GM18502 (cell line): Measurements from ENCODE around the gene IL18R1.

Source experiments
- ATAC-seq: cut with Tn5 transposase; IDR thresholded peaks from one replicate; pipeline ENCODE4 v1.9.1; 2021; ENCODE audit warnings: mild to moderate bottlenecking; ENCODE audit not compliant: unreplicated experiment, poor library complexity

The IL18R1 gene

GRCh38 chr2:102342888-102343287 is 12.7 kb upstream of the IL18R1 start:
- no peak for ATAC-seq

- ATAC-seq = no peak
Observed at GRCh38 chr2:102344397-102344796, 11.2 kb upstream of the IL18R1 start.

DNA sequence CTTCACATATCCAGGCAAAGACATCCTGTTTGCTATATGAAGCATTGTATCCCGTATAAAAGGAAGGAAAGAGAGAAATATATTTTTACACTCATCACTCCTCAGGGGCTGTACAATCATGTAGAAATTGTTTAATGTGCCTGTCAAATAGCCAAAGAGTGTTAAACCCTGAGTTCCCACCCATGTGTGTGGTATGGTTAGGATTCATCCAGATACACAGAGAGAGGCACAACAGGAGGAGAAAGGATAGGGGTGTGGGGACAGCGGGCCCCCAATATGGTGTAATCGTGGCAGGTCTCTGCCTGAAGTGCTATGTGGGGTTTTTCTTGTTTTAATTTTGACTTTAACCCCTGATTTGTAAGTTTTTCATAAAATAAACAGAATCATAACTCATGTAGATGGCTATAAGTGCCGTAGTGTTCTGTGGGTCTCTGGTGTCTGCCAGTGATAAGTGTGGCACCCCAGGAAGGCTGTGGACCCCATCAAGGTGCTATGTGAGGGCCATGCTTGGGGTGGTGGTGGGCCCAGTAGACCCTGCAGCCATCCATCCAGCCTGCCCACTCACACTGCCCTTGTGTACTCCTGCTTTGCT is 10.2 kb upstream of the IL18R1 start:
- ATAC-seq = no peak

- no peak for ATAC-seq
Observed at GRCh38 chr2:102346381-102347130, 9.0 kb upstream of the IL18R1 start.

GRCh38 chr2:102350137-102350793 is 5.3 kb upstream of the IL18R1 start:
- no peak for ATAC-seq

DNA sequence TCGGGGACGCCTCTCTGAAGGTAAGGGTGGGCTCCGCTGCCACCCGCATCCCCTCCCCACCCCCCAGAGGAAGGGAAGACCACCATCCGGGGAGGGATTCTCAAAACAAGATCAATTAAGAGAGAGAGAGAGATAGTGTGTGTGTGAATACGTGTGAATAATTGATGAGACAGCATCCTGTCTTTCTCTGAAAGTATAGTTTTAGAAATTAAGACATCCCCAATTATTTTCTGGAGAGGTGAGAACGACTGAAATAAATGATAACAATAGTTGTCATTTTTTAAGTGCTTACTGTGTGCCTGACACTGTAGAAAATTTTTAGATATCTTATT is 751 bp downstream of the IL18R1 start:
- ATAC-seq = peak; percentile 10

DNA sequence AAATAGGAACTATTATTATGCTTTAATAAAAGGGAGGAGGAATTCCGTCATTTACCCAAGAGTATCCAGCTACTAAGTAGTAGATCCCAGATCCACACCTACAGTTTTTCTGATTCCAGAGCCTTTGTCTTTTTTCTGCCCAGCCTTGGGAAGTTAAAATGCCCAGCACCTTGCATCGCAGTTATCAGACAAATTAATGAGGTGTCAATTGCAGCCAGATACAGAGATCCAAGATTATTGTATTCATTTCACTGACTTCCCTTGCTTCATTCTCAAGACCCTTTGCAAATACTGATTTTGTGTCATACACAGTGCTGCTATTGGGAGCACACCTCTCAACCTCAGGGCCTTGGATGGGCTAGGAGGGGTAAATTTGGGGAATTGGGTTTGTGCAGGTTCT is 1.1 kb downstream of the IL18R1 start:
- ATAC-seq = no peak

DNA sequence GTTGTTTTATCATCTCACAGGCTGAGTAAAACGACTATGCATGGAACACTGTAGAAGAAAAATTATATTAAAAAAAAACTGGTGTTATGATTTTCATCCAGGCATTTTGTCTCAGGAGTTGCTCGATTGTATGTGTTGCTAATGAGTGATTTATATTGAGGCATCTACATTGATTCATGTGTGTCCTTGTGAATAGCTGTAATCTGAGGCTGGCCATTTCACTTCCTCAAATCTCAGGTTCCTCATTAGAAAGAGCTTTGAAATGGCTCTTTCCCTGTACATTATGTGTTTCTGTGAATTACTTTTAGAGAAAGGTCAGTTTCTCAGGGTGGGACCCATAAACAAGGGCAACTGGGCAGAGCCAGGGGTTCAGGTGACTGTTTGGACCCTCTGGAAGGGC is 2.3 kb downstream of the IL18R1 start:
- ATAC-seq = peak; percentile 35

GRCh38 chr2:102358496-102358895 is 2.9 kb downstream of the IL18R1 start:
- no peak for ATAC-seq

DNA sequence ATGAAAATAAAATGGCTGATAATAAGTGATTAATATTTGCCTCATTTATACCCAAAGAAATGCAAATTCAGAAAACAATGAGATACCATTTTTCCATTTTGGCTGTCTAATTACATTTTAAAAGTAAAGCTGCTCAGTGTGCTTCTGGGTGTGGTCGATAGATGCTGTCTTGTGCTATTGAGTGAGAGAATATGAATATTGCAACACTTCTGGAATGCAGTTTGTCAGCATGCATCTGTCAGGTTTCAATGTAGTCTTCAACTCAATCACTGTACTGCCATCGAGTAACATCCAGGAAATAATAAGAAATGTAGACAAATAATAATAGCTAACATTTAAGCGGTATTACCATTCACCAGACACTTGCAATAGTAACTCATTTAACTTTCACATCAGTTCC is 3.9 kb downstream of the IL18R1 start:
- ATAC-seq = no peak

DNA sequence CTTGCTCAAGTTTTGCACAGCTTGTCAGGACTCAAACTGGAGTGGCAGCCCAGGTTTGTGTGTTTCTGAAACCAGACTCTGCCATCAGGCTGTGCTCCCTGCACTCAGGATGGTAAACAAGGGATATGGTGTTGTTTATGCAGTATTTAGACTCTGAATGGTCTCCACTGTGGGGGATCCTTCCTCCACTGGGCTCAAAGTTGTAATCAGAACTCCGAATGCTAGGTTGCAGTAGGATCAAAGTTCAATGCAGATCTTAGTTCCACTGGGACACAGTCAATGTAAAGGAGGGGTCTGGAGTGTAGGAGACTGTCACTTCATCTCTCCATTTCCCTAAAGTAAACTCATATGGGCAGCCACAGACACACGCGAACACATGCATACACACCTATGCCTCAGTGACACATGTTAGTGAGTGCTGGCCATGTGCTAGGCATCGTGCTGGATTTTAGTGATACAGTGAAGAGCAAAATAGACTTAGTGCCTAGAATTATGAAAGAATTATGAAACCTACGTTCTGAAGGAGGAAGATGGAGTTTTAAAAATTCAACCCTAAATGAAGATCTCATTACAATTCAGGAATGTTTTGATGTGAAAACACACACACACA is 6.1 kb downstream of the IL18R1 start:
- no peak for ATAC-seq

- no peak for ATAC-seq
Observed at GRCh38 chr2:102365763-102366162, 10.2 kb downstream of the IL18R1 start.

DNA sequence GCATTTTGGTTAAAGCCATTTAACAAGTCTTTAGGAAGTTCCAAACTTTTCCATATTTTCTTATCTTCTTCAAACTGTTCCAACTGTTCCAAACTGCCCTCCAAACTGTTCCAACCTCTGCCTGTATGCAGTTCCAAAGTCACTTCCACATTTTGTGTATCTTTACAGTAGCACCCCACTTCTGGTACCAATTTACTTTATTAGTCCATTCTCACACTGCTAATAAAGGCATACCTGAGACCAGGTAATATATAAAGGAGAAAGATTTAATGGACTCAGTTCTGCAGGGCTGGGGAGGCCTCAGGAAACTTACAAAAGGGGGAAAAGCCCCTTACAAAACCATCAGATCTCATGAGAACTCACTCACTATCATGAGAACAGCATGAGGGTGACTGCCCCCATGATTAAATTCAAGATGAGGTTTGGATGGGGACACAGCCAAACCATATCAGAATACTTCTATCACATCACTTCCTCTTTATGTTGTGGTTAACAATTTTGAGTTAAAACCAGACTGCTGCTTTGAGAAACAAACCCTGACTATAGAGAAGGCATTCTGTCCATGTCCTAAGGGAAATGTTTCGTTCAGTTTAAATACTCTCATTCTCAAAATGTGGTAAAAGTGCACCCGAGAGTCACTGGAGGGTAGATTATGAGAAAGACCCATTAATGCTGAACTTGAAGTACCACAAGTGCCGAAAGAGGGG is 11.0 kb downstream of the IL18R1 start:
- peak; percentile 81 for ATAC-seq

GRCh38 chr2:102367331-102367971 is 11.9 kb downstream of the IL18R1 start:
- peak; percentile 67 for ATAC-seq

DNA sequence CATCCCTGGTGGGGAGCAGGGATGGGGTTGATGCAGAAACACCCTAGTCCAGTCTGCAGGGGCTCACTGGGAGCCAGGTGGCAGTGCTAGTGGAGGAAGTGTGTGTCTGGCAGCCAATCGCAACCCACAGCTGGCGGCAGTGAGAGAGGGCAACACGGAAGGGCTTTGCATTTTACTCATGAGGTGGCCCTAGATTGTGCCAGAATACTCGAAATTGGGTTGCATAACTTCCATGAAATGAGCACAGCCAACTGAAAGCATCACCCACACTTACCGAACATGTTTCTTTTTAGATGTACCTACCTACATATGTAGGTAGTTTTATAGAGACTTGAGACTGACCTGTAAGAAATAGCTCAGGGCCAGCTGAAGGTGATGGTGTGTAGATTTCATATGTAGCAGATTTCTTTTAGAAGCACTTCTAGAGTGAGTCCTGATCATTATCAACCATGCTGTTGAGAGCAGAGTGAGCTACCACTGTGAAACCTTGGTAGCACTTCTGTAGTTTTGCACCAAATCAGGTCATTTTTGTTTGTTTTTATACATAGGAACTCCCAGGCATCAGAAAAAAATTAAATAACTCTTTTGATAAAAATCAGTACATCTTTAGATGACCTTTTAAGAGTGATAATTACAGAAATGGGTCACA is 13.0 kb downstream of the IL18R1 start:
- ATAC-seq = no peak

DNA sequence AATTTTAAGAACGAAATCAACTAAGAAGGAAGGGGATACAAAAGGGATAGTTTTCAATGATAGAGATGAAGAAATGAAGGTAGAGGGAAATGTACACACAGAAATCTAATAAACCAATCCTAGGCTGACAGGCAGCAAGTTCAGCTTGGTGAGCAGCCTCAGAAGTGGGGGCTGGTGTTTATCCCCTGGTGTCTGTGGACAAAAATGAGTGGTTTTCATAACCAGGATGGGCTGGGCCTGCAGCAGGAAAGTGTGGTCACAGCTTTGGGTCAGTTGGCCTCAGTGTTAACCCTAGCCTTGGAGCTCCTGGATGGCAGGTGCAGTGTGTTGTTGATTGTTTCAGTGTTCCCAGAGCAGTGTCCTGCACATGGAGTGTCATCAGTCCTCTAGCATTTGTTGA is 14.3 kb downstream of the IL18R1 start:
- ATAC-seq = no peak

DNA sequence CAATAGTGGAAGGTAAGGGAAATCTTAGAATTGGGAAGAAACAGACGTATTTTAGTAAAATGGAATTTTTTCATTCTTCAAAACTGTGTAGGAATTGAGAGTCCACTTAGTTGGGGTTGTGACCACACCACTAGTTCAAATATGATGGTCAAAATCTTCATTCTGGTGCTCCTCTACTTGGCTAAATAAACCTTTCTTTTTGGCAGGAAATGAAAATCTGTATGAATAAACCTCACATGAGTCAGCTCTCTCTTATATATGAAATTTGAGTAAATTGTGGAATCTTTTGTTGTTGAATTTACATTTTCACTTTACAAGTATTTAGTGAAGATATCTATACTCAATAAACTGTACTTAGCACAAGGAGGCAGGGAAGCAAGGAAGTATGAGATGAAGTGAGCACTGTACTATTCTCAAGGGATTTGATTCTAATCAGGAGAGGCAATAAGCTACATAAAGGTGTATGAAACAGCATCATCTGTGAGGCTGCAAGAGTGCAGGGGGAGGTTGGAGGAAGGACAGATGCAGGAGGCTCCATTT is 20.5 kb downstream of the IL18R1 start:
- no peak for ATAC-seq

- no peak for ATAC-seq
Observed at GRCh38 chr2:102383722-102384121, 28.1 kb downstream of the IL18R1 start.

- ATAC-seq = no peak
Observed at GRCh38 chr2:102385522-102385921, 29.9 kb downstream of the IL18R1 start.

- ATAC-seq = no peak
Observed at GRCh38 chr2:102386004-102386403, 30.4 kb downstream of the IL18R1 start.
